Skeletal muscle tissue (tissue), 4 donors: ENCODE results near the gene DNAH17. TPM values are rescaled to one million over a fixed set of nuclear protein-coding genes. Genes with fewer than 3 reads are reported as not detected.

Source experiments
- H3K27ac ChIP-seq: one replicate; pipeline ENCODE4 v1.7.0; 2013; ENCODE audit warnings: mild to moderate bottlenecking, low read depth, low read length, inconsistent platforms
- H3K27me3 ChIP-seq, 3 donors: one replicate each; pipeline ENCODE4 v1.7.0; 2013; ENCODE audit warnings: low read length in 3 of 3; ENCODE audit not compliant: control insufficient read depth in 3 of 3, insufficient read depth in 3 of 3
- H3K36me3 ChIP-seq, 3 donors: one replicate each; pipeline ENCODE4 v1.7.0; 2013; ENCODE audit warnings: low read length in 3 of 3; ENCODE audit not compliant: control insufficient read depth in 3 of 3, insufficient read depth in 3 of 3
- H3K4me1 ChIP-seq, 3 donors: one replicate each; pipeline ENCODE4 v1.7.0; 2013; ENCODE audit warnings: low read length in 3 of 3, mild to moderate bottlenecking in 3 of 3; ENCODE audit not compliant: control insufficient read depth in 3 of 3, insufficient read depth in 3 of 3
- H3K4me3 ChIP-seq, 3 donors: one replicate each; pipeline ENCODE4 v1.7.0; 2013; ENCODE audit warnings: low read length in 3 of 3
- H3K9ac ChIP-seq, 3 donors: one replicate each; pipeline ENCODE4 v1.7.0; 2013; ENCODE audit warnings: low read length in 3 of 3, mild to moderate bottlenecking in 3 of 3, moderate library complexity in 2 of 3, low read depth in 1 of 3
- H3K9me3 ChIP-seq, 3 donors: one replicate each; pipeline ENCODE4 v1.7.0; 2013; ENCODE audit warnings: low read length in 3 of 3; ENCODE audit not compliant: control insufficient read depth in 3 of 3
- total RNA-seq: library from RNA; depleted of rRNA; stranded (reverse); fragments of >200 nt; gene quantifications from one replicate; pipeline ENCODE4 v1.2.3, GENCODE V29; 2014
- donor health status: Osteomylitis.

DNAH17 gene
- total RNA-seq, 1 donor from 2014 or later = under 0.01 TPM

- Histone ChIP-seq H3K9me3 (no peaks in the 10 kb centered on the region), H3K36me3 (no peaks in the 10 kb centered on the region), H3K4me1 (no peaks in the 10 kb centered on the region), H3K27me3 (peaks cover 0 to 3% (median 2%) of the 10 kb centered on the region in 3 donors), H3K9ac (no peak overlapping the region), H3K27ac (no peak overlapping the region), H3K4me3 (no peak overlapping the region)
Measured at GRCh38 chr17:78534492-78535272, 42.5 kb downstream of the DNAH17 start.

GRCh38 chr17:78532922-78533640 lies 44.1 kb downstream of the DNAH17 start:
- H3K9ac ChIP-seq = no peak overlapping the region
- H3K27ac ChIP-seq = no peak overlapping the region
- no peaks in the 10 kb centered on the region for H3K36me3 ChIP-seq
- no peak overlapping the region for H3K4me3 ChIP-seq
- H3K9me3 ChIP-seq = no peaks in the 10 kb centered on the region
- no peaks in the 10 kb centered on the region for H3K4me1 ChIP-seq
- peaks cover 0 to 3% (median 2%) of the 10 kb centered on the region in 3 donors for H3K27me3 ChIP-seq

GRCh38 chr17:78532311-78532710 lies 44.9 kb downstream of the DNAH17 start:
- Histone ChIP-seq H3K9me3 (no peaks in the 10 kb centered on the region), H3K9ac (no peak overlapping the region), H3K27ac (no peak overlapping the region), H3K4me3 (no peak overlapping the region), H3K27me3 (peaks cover 0 to 3% (median 2%) of the 10 kb centered on the region in 3 donors), H3K36me3 (no peaks in the 10 kb centered on the region), H3K4me1 (no peaks in the 10 kb centered on the region)

GRCh38 chr17:78530675-78531074 lies 46.5 kb downstream of the DNAH17 start:
- H3K9me3 ChIP-seq = no peaks in the 10 kb centered on the region
- no peak overlapping the region for H3K9ac ChIP-seq
- no peak overlapping the region for H3K4me3 ChIP-seq
- H3K27me3 ChIP-seq = peaks cover 0 to 3% (median 2%) of the 10 kb centered on the region in 3 donors
- H3K27ac ChIP-seq = no peak overlapping the region
- no peaks in the 10 kb centered on the region for H3K4me1 ChIP-seq
- H3K36me3 ChIP-seq = no peaks in the 10 kb centered on the region

- Histone ChIP-seq H3K27ac (no peak overlapping the region), H3K27me3 (peaks cover 0 to 3% (median 2%) of the 10 kb centered on the region in 3 donors), H3K4me3 (no peak overlapping the region), H3K9me3 (no peaks in the 10 kb centered on the region), H3K36me3 (no peaks in the 10 kb centered on the region), H3K9ac (no peak overlapping the region), H3K4me1 (no peaks in the 10 kb centered on the region)
Measured at GRCh38 chr17:78529871-78530670, 47.1 kb downstream of the DNAH17 start.

GRCh38 chr17:78529251-78529650 lies 47.9 kb downstream of the DNAH17 start:
- H3K9me3 ChIP-seq = no peaks in the 10 kb centered on the region
- H3K4me1 ChIP-seq = no peaks in the 10 kb centered on the region
- peaks cover 0 to 3% (median 0%) of the 10 kb centered on the region in 3 donors for H3K27me3 ChIP-seq
- no peak overlapping the region for H3K27ac ChIP-seq
- H3K4me3 ChIP-seq = no peak overlapping the region
- no peak overlapping the region for H3K9ac ChIP-seq
- no peaks in the 10 kb centered on the region for H3K36me3 ChIP-seq

- no peak overlapping the region for H3K27ac ChIP-seq
- no peaks in the 10 kb centered on the region for H3K36me3 ChIP-seq
- no peaks in the 10 kb centered on the region for H3K9me3 ChIP-seq
- peaks cover 0 to 3% (median 0%) of the 10 kb centered on the region in 3 donors for H3K27me3 ChIP-seq
- no peak overlapping the region for H3K4me3 ChIP-seq
- no peak overlapping the region for H3K9ac ChIP-seq
- no peaks in the 10 kb centered on the region for H3K4me1 ChIP-seq
Measured at GRCh38 chr17:78528541-78528940, 48.7 kb downstream of the DNAH17 start.

GRCh38 chr17:78527345-78527744 lies 49.9 kb downstream of the DNAH17 start:
- Histone ChIP-seq H3K27me3 (peaks cover 0 to 3% (median 0%) of the 10 kb centered on the region in 3 donors), H3K27ac (no peak overlapping the region), H3K4me3 (no peak overlapping the region), H3K36me3 (no peaks in the 10 kb centered on the region), H3K4me1 (no peaks in the 10 kb centered on the region), H3K9me3 (no peaks in the 10 kb centered on the region), H3K9ac (no peak overlapping the region)

GRCh38 chr17:78526231-78527025 lies 50.8 kb downstream of the DNAH17 start:
- Histone ChIP-seq H3K9me3 (no peaks in the 10 kb centered on the region), H3K27ac (no peak overlapping the region), H3K4me1 (no peaks in the 10 kb centered on the region), H3K36me3 (no peaks in the 10 kb centered on the region), H3K9ac (no peak overlapping the region), H3K27me3 (peaks cover 0 to 3% (median 0%) of the 10 kb centered on the region in 3 donors), H3K4me3 (no peak overlapping the region)
